Heart left ventricle (tissue), 16 donors: ENCODE measurements around the gene ACACA. TPM values are rescaled to one million over a fixed set of nuclear protein-coding genes. Genes with fewer than 3 reads are reported as not detected.
"Not testable (repeated sequence)": the region's sequence is repeated elsewhere in the genome, so short reads cannot be mapped to it uniquely, and the experiment has no call there.

ENCODE experiments used
- ATAC-seq, 4 donors: fragments of 200-7000 bp; cut with Tn5 transposase; one replicate each; pipeline ENCODE4 v1.9.1; 2020 to 2022; ENCODE audit warnings: moderate library complexity in 4 of 4, mild to moderate bottlenecking in 3 of 4, moderate number of reproducible peaks in 1 of 4
- DNase-seq, 5 donors: peaks; one replicate each; pipeline ENCODE4 v3.0.0-alpha.2; 2020
- H3K27ac ChIP-seq, 12 donors: fragments of 200-600 bp; sonication (generic) in 4 of 12; one replicate each; pipeline versions ENCODE4 v1.5.0 to v1.8.0; 2016 to 2022; ENCODE audit warnings: mild to moderate bottlenecking in 2 of 12
- H3K27me3 ChIP-seq, 9 donors: fragments of 200-600 bp; sonication (generic) in 2 of 9; one replicate each; pipeline versions ENCODE4 v1.5.1 to v1.8.0; 2016 to 2022; ENCODE audit warnings: mild to moderate bottlenecking in 3 of 9
- H3K36me3 ChIP-seq, 9 donors: fragments of 200-600 bp; sonication (generic) in 2 of 9; one replicate each; pipeline versions ENCODE4 v1.5.0 to v1.8.0; 2018 to 2022; ENCODE audit warnings: mild to moderate bottlenecking in 2 of 9
- H3K4me1 ChIP-seq, 12 donors: fragments of 200-600 bp; sonication (generic) in 4 of 12; one replicate each; pipeline versions ENCODE4 v1.5.0 to v1.8.0; 2016 to 2022; ENCODE audit warnings: mild to moderate bottlenecking in 3 of 12
- H3K4me3 ChIP-seq, 12 donors: fragments of 200-600 bp; sonication (generic) in 4 of 12; one replicate each; pipeline versions ENCODE4 v1.5.0 to v1.8.0; 2017 to 2022; ENCODE audit warnings: mild to moderate bottlenecking in 9 of 12, moderate library complexity in 4 of 12
- H3K9me3 ChIP-seq, 12 donors: fragments of 200-600 bp; sonication (generic) in 4 of 12; one replicate each; pipeline versions ENCODE4 v1.5.0 to v1.8.0; 2016 to 2022; ENCODE audit warnings: mild to moderate bottlenecking in 1 of 12
- CTCF ChIP-seq, 12 donors: fragments of 200-600 bp; sonication (generic) in 4 of 12; IDR thresholded peaks; one replicate each; pipeline versions ENCODE4 v1.5.0 to v1.8.0; 2018 to 2022; ENCODE audit warnings: antibody characterized with exemption in 12 of 12, mild to moderate bottlenecking in 5 of 12
- POLR2A ChIP-seq, 2 donors: fragments of 450-650 bp; IDR thresholded peaks; one replicate each; pipeline ENCODE4 v1.6.1; 2017; ENCODE audit warnings: antibody characterized with exemption in 2 of 2, mild to moderate bottlenecking in 2 of 2, moderate library complexity in 2 of 2
- WGBS, 4 donors: extraction: QIAGEN DNeasy Blood & Tissue Kit in 2 of 4; methylation state at CpG; one replicate each; pipeline versions ENCODE4 v1.1.5 to v1.1.7; 2013 to 2018; 5-methylcytosine and 5-hydroxymethylcytosine counted together
- intact Hi-C, 10 donors: fragments of 100-400 bp; cut with DNase I; formaldehyde crosslinking; loops; one replicate each; pipeline versions ENCODE4 v1.11.1 to v1.14.2; 2022
- polyA plus RNA-seq, 2 donors: library from polyadenylated mRNA; stranded (reverse); fragments of 200-250 nt; gene quantifications; one replicate each; pipeline ENCODE4 v1.2.3, GENCODE V29; 2013
- total RNA-seq, 9 donors: library from RNA; depleted of rRNA in 2 of 9; stranded (reverse); fragments of >200 nt in 2 of 9; fragmentation: NEBNext Ultra II Directional in 3 of 9; extraction: Animal tissue kit (Norgen Biotek cat#: 25700) in 3 of 9; gene quantifications; one replicate each; pipeline versions ENCODE4 v1.1.0 to v1.2.4, GENCODE V29; 2016 to 2023
- donor health status: ischemic (EF 13 %, LVEDD 7.1; RV severe dilation, severe dysfunction).
- donor health status: healthy with polysubstance abuse.
- donor health status: DM: no; HTN: yes; CAD: no.
- donor health status: DM: no; HTN: no; CAD: no.
- donor health status: ischemic (EF 25% LVEDD 6.9; RV normal size, moderate dysfunction).
- donor health status: ischemic (EF 25% LVEDD 5.7; RV mildly dilated, moderate dysfunction).
- donor health status: healthy.
- donor health status: DM: yes; HTN: yes; CAD: no.
- donor health status: ischemic (EF 35%, LVEDD 5.7; RV mildly dilated, moderate dysfunction).
- donor health status: nonischemic (EF 11% LVEDD 7.7; RV severe dilation, severe dysfunction).
- donor health status: DM: yes; HTN: yes; CAD: no.
- donor health status: PGD.
- donor health status: ischemic (EF 29% LVEDD 5.4; RV normal size, mild dysfunction).
- donor health status: nonischemic (EF 23%, LVEDD 6.1; RV moderate dilation, normal function).

The ACACA gene
- total and polyA plus RNA-seq, 11 donors: 6.2 to 33.0 (median 15.8) TPM

DNA sequence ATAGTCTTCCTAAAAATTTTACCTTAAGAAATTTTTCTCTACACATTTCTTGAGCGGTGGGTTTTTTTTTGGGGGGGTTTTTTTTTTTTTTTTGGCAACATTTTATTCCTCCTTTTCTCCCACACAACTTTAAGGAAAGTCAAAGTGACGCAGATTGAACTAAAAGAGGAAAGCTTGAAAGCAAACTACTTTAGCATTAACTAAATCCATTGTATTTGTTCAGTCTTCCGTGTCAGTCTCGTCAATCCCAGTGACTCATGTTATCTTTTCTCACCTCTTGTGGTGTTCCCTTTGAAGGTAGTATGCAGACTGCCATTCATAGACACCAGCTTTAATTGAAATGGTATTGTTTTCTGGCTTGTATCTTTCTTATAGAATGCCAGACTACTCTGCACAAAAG lies 39.4 kb upstream of the ACACA start:
- no peak overlapping the region for H3K4me3 ChIP-seq
- no peaks in the 10 kb centered on the region for H3K9me3 ChIP-seq
- H3K4me1 ChIP-seq: peaks cover 0 to 6% (median 0%) of the 10 kb centered on the region in 12 donors
- intact Hi-C loops: no loop called here
- DNase-seq (no peak), ATAC-seq (no peak)
- H3K27ac ChIP-seq: no peak overlapping the region
- no peak for TF ChIP-seq CTCF (IDR thresholded peaks at IDR 0.05)
- H3K27me3 ChIP-seq: no peaks in the 10 kb centered on the region
- peaks cover 2 to 98% (median 77%) of the 10 kb centered on the region in 9 donors for H3K36me3 ChIP-seq
- 85 to 94% (median 90%) methylated on average over 4 of the region's 4 CpGs for WGBS, 4 donors

GRCh38 chr17:37441369-37442014 lies 34.9 kb upstream of the ACACA start:
- 92 to 94% (median 93%) methylated on average over 12 of the region's 12 CpGs for WGBS, 4 donors
- H3K27me3 ChIP-seq, H3K27ac ChIP-seq, H3K4me3 ChIP-seq, H3K4me1 ChIP-seq, intact Hi-C loops, DNase-seq, H3K9me3 ChIP-seq, ATAC-seq: not testable (repeated sequence)
- peaks cover 2 to 95% (median 88%) of the 10 kb centered on the region in 9 donors for H3K36me3 ChIP-seq

- TF ChIP-seq CTCF (IDR thresholded peaks at IDR 0.05) (no peak), POLR2A (IDR thresholded peaks at IDR 0.05) (no peak)
- WGBS, 4 donors: 96 to 100% (median 97%) methylated on average over 2 of the region's 2 CpGs
- no peak for DNase-seq
- H3K9me3 ChIP-seq: no peaks in the 10 kb centered on the region
- ATAC-seq: no peak
- intact Hi-C loops: no loop called here
- H3K27ac ChIP-seq: no peak overlapping the region
- no peaks in the 10 kb centered on the region for H3K27me3 ChIP-seq
- no peaks in the 10 kb centered on the region for H3K4me1 ChIP-seq
- no peak overlapping the region for H3K4me3 ChIP-seq
- H3K36me3 ChIP-seq: peaks cover 2 to 94% (median 82%) of the 10 kb centered on the region in 9 donors
Measured at GRCh38 chr17:37440424-37440823, 33.8 kb upstream of the ACACA start.

GRCh38 chr17:37438141-37438540 lies 31.5 kb upstream of the ACACA start:
- WGBS, 4 donors: 78 to 85% (median 79%) methylated on average over 4 of the region's 4 CpGs
- no peaks in the 10 kb centered on the region for H3K4me1 ChIP-seq
- no peaks in the 10 kb centered on the region for H3K27me3 ChIP-seq
- ATAC-seq (no peak), DNase-seq (no peak)
- H3K27ac ChIP-seq: no peak overlapping the region
- H3K9me3 ChIP-seq: no peaks in the 10 kb centered on the region
- peaks cover 2 to 87% (median 67%) of the 10 kb centered on the region in 9 donors for H3K36me3 ChIP-seq
- TF ChIP-seq POLR2A (IDR thresholded peaks at IDR 0.05) (no peak), CTCF (IDR thresholded peaks at IDR 0.05) (peak in 1 of 12 donors; percentile 7)
- H3K4me3 ChIP-seq: no peak overlapping the region
- intact Hi-C loops: no loop called here

DNA sequence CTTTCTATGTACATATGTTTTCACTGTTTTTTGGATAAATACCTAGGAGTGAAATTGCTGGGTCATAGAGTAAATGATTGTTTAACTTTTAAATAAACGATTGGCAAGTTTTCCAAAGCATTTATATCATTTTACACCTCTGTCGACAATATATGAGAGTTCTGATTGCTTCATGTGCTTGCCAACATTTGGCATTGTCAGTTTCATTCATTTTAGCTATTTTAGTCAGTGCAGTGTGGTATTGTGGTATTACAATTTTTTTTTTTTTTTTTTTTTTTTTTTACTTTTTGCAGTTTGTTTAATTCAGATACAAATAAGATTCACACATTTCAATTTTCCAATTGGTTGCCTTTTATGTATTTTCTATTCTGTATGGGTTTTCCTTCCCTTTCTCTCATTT lies 26.0 kb upstream of the ACACA start:
- H3K4me3 ChIP-seq: no peak overlapping the region
- H3K4me1 ChIP-seq: no peaks in the 10 kb centered on the region
- H3K36me3 ChIP-seq: peaks cover 0 to 80% (median 46%) of the 10 kb centered on the region in 9 donors
- intact Hi-C loops: no loop called here
- 94 to 99% (median 96%) methylated on average over 2 of the region's 2 CpGs for WGBS, 4 donors
- H3K9me3 ChIP-seq: no peaks in the 10 kb centered on the region
- TF ChIP-seq CTCF (IDR thresholded peaks at IDR 0.05) (no peak), POLR2A (IDR thresholded peaks at IDR 0.05) (no peak)
- no peak overlapping the region for H3K27ac ChIP-seq
- ATAC-seq: no peak
- no peaks in the 10 kb centered on the region for H3K27me3 ChIP-seq
- DNase-seq: no peak
